ENCODE data around the gene LMBRD1.
"Not testable (repeated sequence)": the region's sequence is repeated elsewhere in the genome, so short reads cannot be mapped to it uniquely, and the experiment has no call there.

The LMBRD1 gene

GRCh38 chr6:69796073-69796641, 653 bp downstream of the LMBRD1 start:
- peak; percentile 25 for DNase-seq

- peak; percentile 1 for DNase-seq
Measured at GRCh38 chr6:69795469-69796072, 1.2 kb downstream of the LMBRD1 start.

- no peak for DNase-seq
Measured at GRCh38 chr6:69792292-69792691, 4.5 kb downstream of the LMBRD1 start.

- no peak for DNase-seq
Measured at GRCh38 chr6:69791065-69791471, 5.7 kb downstream of the LMBRD1 start.

DNA sequence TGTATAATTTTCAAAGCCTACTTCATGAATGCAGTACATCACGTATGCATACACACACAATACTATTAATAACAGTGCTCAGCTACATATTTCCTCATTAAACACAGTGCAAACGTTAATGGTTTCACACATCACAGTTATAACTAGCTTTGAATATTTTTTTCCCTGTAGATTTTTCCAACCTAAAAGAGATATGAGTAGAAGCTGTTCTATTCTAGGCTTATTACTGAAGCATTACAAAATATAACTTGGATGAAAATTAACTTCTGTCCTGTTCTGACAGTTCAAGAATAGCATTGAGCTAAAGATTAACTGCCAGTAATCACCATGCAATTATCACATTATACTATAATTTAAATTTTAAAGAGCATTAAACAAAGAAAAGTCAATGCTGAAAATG, 6.2 kb downstream of the LMBRD1 start:
- DNase-seq: no peak

DNA sequence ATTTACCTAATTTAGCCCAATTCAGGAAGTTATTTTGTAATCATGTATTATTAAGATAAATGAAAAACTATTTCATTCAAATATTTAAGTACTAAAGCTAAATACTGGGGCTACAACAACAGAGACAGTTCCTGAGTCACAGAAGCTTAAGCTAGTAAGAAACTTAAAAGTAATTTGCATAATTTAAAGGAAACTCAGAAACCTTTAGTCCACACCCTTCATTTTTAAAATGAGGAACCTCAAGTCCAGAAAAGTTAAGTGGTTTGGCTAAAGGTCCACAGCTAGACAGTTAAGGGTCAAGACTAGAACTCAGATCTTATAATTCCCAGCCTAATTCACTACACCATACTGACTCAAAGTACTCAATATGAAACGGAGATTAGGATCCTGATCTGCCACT, 7.2 kb downstream of the LMBRD1 start:
- DNase-seq: no peak

DNA sequence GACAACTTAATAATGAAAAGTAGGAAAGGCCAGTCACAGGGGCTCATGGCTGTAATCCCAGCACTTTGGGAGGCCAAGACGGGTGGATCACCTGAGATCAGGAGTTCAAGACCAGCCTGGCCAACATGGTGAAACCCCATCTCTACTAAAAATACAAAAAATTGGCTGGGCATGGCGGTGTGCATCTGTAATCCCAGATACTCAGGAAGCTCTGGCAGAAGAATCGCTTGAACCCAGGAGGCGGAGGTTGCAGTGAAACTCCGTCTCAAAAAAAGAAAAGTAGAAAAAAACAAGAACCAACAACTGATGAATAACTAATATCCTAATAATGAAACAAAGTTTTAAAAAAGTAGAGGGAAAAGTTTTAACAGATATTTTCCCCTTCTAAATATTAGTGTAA, 9.4 kb downstream of the LMBRD1 start:
- not testable (repeated sequence) for DNase-seq

DNA sequence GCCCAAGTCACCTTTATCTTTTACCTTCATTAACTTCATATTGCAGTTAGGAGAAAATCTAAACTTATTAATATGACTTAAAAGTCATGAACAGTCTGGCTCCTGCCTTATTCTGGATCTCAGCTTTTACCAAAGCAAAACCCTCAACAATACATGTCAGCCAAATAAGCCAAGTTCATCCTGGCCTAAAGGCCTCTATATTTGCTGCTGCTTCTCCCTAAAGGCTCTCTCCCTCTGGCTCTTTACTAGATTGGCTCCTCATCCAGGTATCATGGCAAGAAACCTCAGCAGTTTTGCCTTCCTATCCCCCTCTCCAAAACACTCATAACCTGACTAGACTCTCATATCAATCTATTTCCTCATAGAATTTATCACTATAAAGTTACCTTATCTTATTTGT, 11.1 kb downstream of the LMBRD1 start:
- no peak for DNase-seq

GRCh38 chr6:69784595-69785377, 12.0 kb downstream of the LMBRD1 start:
- DNase-seq: no peak

DNA sequence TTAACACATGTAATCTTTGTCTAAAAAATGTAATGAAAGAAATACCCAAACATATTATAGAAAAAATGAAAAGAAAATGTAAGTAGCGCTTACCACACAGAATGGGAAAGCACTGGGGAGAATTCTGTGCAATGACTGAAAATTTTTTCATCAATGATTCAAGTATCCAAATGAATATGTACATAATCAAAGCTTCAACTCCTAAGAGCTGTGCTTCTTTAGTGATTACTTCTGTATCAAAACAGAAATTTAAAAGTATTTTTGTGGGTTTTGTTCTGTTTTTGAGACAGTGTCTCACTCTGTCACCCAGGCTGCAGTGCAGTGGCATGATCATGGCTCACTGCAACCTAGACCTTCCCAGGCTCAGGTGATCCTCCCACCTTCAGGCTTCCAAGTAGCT, 13.7 kb downstream of the LMBRD1 start:
- DNase-seq: no peak

GRCh38 chr6:69780585-69781178, 16.1 kb downstream of the LMBRD1 start:
- DNase-seq: no peak

- no peak for DNase-seq
Measured at GRCh38 chr6:69775941-69776340, 20.9 kb downstream of the LMBRD1 start.

GRCh38 chr6:69775585-69775849, 21.3 kb downstream of the LMBRD1 start:
- DNase-seq: no peak

DNA sequence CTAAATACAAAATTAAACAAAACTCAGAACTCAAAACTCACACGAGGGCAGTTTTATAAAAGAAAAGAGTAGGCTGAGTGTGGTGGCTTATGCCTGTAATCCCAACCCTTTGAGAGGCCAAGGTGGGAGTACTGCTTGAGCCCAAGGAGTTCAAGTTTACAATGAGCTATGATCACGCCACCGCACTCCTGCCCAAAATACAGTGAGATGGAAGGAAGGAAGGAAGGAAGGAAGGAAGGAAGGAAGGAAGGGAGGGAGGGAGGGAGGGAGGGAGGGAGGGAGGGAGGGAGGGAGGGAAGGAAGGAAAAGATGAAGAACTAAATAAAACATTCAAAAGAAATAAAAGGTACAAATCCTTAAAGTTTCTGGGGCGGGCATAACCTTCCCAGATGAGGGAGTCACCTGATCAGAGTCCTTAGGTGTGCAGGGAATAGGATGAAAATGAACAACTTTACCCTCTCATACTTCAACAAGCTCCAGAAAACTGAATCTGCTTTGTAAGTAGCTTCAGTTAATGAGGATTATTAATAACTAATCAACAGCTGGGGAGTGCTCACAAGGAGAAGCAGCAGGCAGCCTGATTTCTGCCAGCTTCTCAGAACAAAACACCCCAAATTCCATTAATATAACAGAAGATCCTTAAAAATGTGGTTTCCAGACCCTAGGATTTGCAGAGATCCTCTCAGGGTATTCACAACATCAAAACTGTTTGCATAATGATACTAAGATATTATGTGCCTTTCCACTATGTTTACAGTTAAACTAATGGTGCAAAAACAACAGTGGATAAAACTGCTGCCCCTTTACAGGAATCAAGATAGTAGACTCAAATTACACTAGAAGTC, 21.8 kb downstream of the LMBRD1 start:
- no peak for DNase-seq

GRCh38 chr6:69771158-69771906, 25.5 kb downstream of the LMBRD1 start:
- no peak for DNase-seq

DNA sequence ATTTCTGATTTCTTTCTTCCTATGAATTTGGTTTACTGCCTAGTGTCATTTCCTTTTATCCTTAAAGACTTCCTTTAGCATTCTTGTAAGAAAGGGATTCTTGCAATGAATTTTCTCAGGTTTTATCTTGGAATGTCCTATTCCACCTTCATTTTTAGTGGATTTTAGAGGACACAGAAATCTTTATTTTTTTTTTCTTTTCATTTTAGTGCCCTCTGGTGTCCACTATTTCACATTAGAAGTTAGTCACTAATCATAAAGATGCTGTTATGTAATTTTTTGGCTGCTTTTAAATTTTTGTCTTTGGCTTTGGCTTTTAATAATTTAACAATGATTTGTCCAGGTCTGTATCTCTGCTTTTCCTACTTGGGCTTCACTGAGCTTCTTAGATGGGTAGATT, 28.1 kb downstream of the LMBRD1 start:
- no peak for DNase-seq

- no peak for DNase-seq
Measured at GRCh38 chr6:69763763-69764162, 33.0 kb downstream of the LMBRD1 start.

- DNase-seq: no peak
Measured at GRCh38 chr6:69761853-69762252, 35.0 kb downstream of the LMBRD1 start.

- DNase-seq: no peak
Measured at GRCh38 chr6:69758214-69758613, 38.6 kb downstream of the LMBRD1 start.

DNA sequence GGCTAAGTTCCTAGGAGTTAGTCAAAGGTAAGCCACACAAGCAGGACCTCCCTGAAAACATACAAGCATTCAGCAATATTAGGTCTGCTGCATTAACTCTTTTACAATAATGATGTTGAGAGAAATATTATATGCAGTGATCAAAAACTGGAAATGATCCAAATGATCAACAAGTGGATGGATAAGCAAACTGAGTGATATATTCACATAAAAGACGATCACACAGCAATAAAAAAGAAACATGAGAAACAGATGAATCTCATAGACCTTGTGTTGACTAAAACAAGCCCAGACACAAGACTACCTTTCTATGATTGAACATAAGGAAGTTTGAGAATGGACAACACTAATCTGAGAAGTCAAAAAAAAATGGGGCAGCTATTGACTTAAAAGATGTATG, 39.9 kb downstream of the LMBRD1 start:
- no peak for DNase-seq

DNA sequence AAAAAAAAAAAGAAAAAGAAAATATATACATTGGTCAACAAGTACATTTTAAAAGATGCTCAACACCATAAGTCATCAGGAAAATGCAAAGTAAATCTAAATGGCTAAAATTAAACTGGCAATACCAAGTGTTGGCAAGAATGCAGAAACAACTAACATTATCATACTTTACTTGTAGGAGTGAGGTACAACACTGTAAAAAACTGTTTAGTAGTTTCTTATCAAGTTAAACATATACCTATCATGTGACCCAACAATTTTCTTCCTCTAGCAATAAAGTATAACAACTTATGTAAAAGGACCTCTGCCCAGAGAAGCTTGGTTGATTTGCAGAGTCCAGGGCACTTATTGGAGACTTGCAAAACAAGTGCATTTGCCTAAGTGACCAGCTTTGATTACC, 40.4 kb downstream of the LMBRD1 start:
- no peak for DNase-seq

GRCh38 chr6:69735027-69735426, 61.8 kb downstream of the LMBRD1 start:
- no peak for DNase-seq

DNA sequence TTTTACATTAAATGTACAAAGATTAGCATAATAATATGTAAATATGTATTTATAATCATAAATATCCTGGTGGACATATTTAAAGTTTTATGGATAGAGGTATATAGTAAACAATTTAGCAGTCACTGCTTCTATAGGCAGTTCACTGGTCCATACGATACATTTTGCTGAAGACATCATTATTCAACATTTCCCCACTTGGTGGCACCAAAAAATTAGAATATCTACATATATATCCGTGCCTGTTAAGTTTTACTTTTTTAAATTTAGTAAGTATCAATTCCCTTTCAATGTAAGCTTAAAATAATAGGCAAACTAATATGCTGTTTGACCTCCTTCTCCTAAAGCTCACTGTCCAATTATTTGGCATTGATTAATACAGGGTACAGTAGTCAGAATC, 64.2 kb downstream of the LMBRD1 start:
- DNase-seq: no peak

Measured in NCI-H2227 treated with DMSO at 0.1 percent for 48 hours (cell line).